A673 (cell line): ENCODE measurements around the gene ERVH48-1. TPM values are rescaled to one million over a fixed set of nuclear protein-coding genes. Genes with fewer than 3 reads are reported as not detected.
"Not testable (repeated sequence)": the region's sequence is repeated elsewhere in the genome, so short reads cannot be mapped to it uniquely, and the experiment has no call there.

Source experiments
- BruUV-seq: library from RNA; stranded (reverse); fragments of 400-500 nt; replicated peaks from 2 replicates; lab custom pipeline; 2021; lab: Mats Ljungman, UMichigan
- CTCF ChIA-PET: fragments of 300-600 bp; sonication (Branson Sonifier 250); formaldehyde crosslinking; loops from one replicate; lab custom pipeline; 2022; ENCODE audit warnings: antibody characterized with exemption; lab: Charles Lee
- POLR2A ChIA-PET: fragments of 300-600 bp; sonication (Branson Sonifier 250); formaldehyde crosslinking; loops from one replicate; lab custom pipeline; 2022; ENCODE audit warnings: antibody characterized with exemption; ENCODE audit not compliant: low non-redundant PET; lab: Charles Lee
- DNase-seq: peaks from one replicate; pipeline ENCODE4 v3.0.0-alpha.2; 2015; ENCODE audit warnings: low spot score
- H3K27ac ChIP-seq: fragments of 200-600 bp; sonication (generic); 2 replicates; pipeline ENCODE4 v1.5.1; 2016; ENCODE audit warnings: mixed run types, low read depth, mild to moderate bottlenecking, mixed read lengths, antibody characterized with exemption, low read length; ENCODE audit not compliant: poor library complexity, severe bottlenecking
- H3K27me3 ChIP-seq: fragments of 200-600 bp; sonication (generic); replicated peaks from 2 replicates; pipeline ENCODE4 v1.6.1; 2017; ENCODE audit warnings: mixed run types, low read depth, mild to moderate bottlenecking, mixed read lengths, antibody characterized with exemption, low read length; ENCODE audit not compliant: insufficient read depth, poor library complexity
- H3K36me3 ChIP-seq: fragments of 200-600 bp; sonication (generic); 2 replicates; pipeline ENCODE4 v1.6.1; 2016; ENCODE audit warnings: mixed run types, mild to moderate bottlenecking, mixed read lengths, antibody characterized with exemption, low read length; ENCODE audit not compliant: insufficient read depth, poor library complexity, severe bottlenecking
- H3K4me1 ChIP-seq: fragments of 200-600 bp; sonication (generic); 2 replicates; pipeline ENCODE4 v1.6.1; 2017; ENCODE audit warnings: mixed run types, mild to moderate bottlenecking, mixed read lengths, antibody characterized with exemption, low read length; ENCODE audit not compliant: insufficient read depth, poor library complexity, severe bottlenecking
- H3K4me3 ChIP-seq: fragments of 200-600 bp; sonication (generic); 2 replicates; pipeline ENCODE4 v1.5.1; 2016; ENCODE audit warnings: low read depth, mixed run types, mild to moderate bottlenecking, mixed read lengths, low read length; ENCODE audit not compliant: poor library complexity, severe bottlenecking
- H3K9me3 ChIP-seq: fragments of 200-600 bp; sonication (generic); 2 replicates; pipeline ENCODE4 v1.6.1; 2016; ENCODE audit warnings: mixed run types, low read depth, mild to moderate bottlenecking, mixed read lengths, antibody characterized with exemption, low read length; ENCODE audit not compliant: poor library complexity, severe bottlenecking
- CTCF ChIP-seq: fragments of 300-800, 200-600 bp; sonication (generic); conservative IDR thresholded peaks from 2 replicates; pipeline ENCODE4 v1.5.1; 2017; ENCODE audit warnings: low read depth, mild to moderate bottlenecking, antibody characterized with exemption, low read length, moderate library complexity, mixed read lengths
- EZH2 ChIP-seq: fragments of 200-600 bp; sonication (generic); IDR thresholded peaks from 2 replicates; pipeline ENCODE4 v1.6.1; 2017; ENCODE audit warnings: borderline replicate concordance, low read depth, mild to moderate bottlenecking, mixed read lengths, antibody characterized with exemption, low read length; ENCODE audit not compliant: poor library complexity, severe bottlenecking
- intact Hi-C: fragments of 100-400 bp; cut with micrococcal nuclease; formaldehyde crosslinking; loops from one replicate; pipeline ENCODE4 v1.10.0; 2022; ENCODE audit not compliant: unreplicated experiment
- total RNA-seq: library from RNA; stranded (reverse); gene quantifications from 2 replicates; pipeline ENCODE4 v1.2.3, GENCODE V29; 2021

ERVH48-1 gene
- total RNA-seq, 1 experiment from 2014 or later = 0.34 TPM

- Histone ChIP-seq H3K9me3 (no peaks in the 10 kb centered on the region), H3K4me3 (no peak overlapping the region), H3K4me1 (no peaks in the 10 kb centered on the region), H3K27me3 (no peaks in the 10 kb centered on the region), H3K36me3 (no peaks in the 10 kb centered on the region), H3K27ac (no peak overlapping the region)
- no TSS peak for BruUV-seq
- TF ChIP-seq EZH2 = no peak
- no peak for TF ChIP-seq CTCF
- CTCF ChIA-PET = no interaction called here
- no peak for DNase-seq
- intact Hi-C loops = no loop called here
- POLR2A ChIA-PET = no interaction called here
Measured at GRCh38 chr21:42964086-42964485, 38.7 kb upstream of the ERVH48-1 start.

- intact Hi-C loops = no loop called here
- Histone ChIP-seq H3K9me3 (no peaks in the 10 kb centered on the region), H3K4me1 (no peaks in the 10 kb centered on the region), H3K27me3 (no peaks in the 10 kb centered on the region), H3K27ac (no peak overlapping the region), H3K36me3 (no peaks in the 10 kb centered on the region), H3K4me3 (no peak overlapping the region)
- BruUV-seq = no TSS peak
- ChIA-PET CTCF (no interaction called here), POLR2A (no interaction called here)
- DNase-seq = no peak
- no peak for TF ChIP-seq CTCF
- no peak for TF ChIP-seq EZH2
Measured at GRCh38 chr21:42962380-42963007, 37.1 kb upstream of the ERVH48-1 start.

GRCh38 chr21:42959728-42960127 is 34.3 kb upstream of the ERVH48-1 start:
- H3K27ac ChIP-seq = no peak overlapping the region
- no peak for TF ChIP-seq EZH2
- no peak for TF ChIP-seq CTCF
- no TSS peak for BruUV-seq
- H3K9me3 ChIP-seq = no peaks in the 10 kb centered on the region
- no peaks in the 10 kb centered on the region for H3K4me1 ChIP-seq
- H3K36me3 ChIP-seq = no peaks in the 10 kb centered on the region
- intact Hi-C loops = no loop called here
- H3K27me3 ChIP-seq = no peaks in the 10 kb centered on the region
- ChIA-PET POLR2A (no interaction called here), CTCF (no interaction called here)
- H3K4me3 ChIP-seq = no peak overlapping the region
- DNase-seq = no peak

- intact Hi-C loops, H3K4me3 ChIP-seq, POLR2A ChIA-PET, CTCF ChIA-PET, DNase-seq, H3K27ac ChIP-seq, H3K4me1 ChIP-seq, BruUV-seq, H3K27me3 ChIP-seq, H3K9me3 ChIP-seq, H3K36me3 ChIP-seq: not testable (repeated sequence)
Measured at GRCh38 chr21:42958122-42958521, 32.7 kb upstream of the ERVH48-1 start.
